Spleen (tissue), 11 donors: Measurements from ENCODE around the gene NMNAT2. TPM values are rescaled to one million over a fixed set of nuclear protein-coding genes. Genes with fewer than 3 reads are reported as not detected.

Experiments used
- DNase-seq: peaks from one replicate; pipeline ENCODE4 v3.0.0-alpha.2; 2020
- H3K27ac ChIP-seq, 8 donors: fragments of 200-600 bp; sonication (generic) in 7 of 8; 1 replicate in 4 of 8; 2 replicates in 4 of 8; pipeline versions ENCODE4 v1.5.0 to v1.8.0; 2016 to 2021; ENCODE audit warnings: inconsistent platforms in 4 of 8, mild to moderate bottlenecking in 4 of 8, moderate library complexity in 1 of 8
- H3K27me3 ChIP-seq, 7 donors: fragments of 200-600 bp; sonication (generic) in 6 of 7; replicated peaks in 1 of 7; 1 replicate in 4 of 7; 2 replicates in 3 of 7; pipeline versions ENCODE4 v1.5.0 to v1.8.0; 2016 to 2021; ENCODE audit warnings: inconsistent platforms in 3 of 7, mild to moderate bottlenecking in 1 of 7
- H3K36me3 ChIP-seq, 6 donors: fragments of 200-600 bp; sonication (generic) in 5 of 6; 1 replicate in 4 of 6; 2 replicates in 2 of 6; pipeline versions ENCODE4 v1.5.0 to v1.8.0; 2016 to 2021; ENCODE audit warnings: inconsistent platforms in 2 of 6
- H3K4me1 ChIP-seq, 6 donors: fragments of 200-600 bp; sonication (generic) in 5 of 6; 1 replicate in 3 of 6; 2 replicates in 3 of 6; pipeline versions ENCODE4 v1.5.0 to v1.8.0; 2016 to 2021; ENCODE audit warnings: inconsistent platforms in 3 of 6
- H3K4me3 ChIP-seq, 8 donors: fragments of 200-600 bp; sonication (generic) in 7 of 8; 1 replicate in 4 of 8; 2 replicates in 4 of 8; pipeline versions ENCODE4 v1.5.0 to v1.8.0; 2016 to 2021; ENCODE audit warnings: inconsistent platforms in 4 of 8, mild to moderate bottlenecking in 4 of 8, moderate library complexity in 2 of 8
- H3K9me3 ChIP-seq, 8 donors: fragments of 200-600 bp; sonication (generic) in 7 of 8; 1 replicate in 4 of 8; 2 replicates in 4 of 8; pipeline versions ENCODE4 v1.5.0 to v1.8.0; 2016 to 2021; ENCODE audit warnings: inconsistent platforms in 4 of 8
- POLR2A ChIP-seq, 3 donors: fragments of 450-650 bp; IDR thresholded peaks; one replicate each; pipeline ENCODE4 v1.5.1; 2017; ENCODE audit warnings: antibody characterized with exemption in 3 of 3, mild to moderate bottlenecking in 1 of 3
- POLR2AphosphoS5 ChIP-seq, 3 donors: sonication (generic); formaldehyde crosslinking; IDR thresholded peaks; one replicate each; pipeline ENCODE4 v1.5.1; 2017; ENCODE audit warnings: antibody characterized with exemption in 3 of 3
- WGBS, 5 donors: extraction: QIAGEN DNeasy Blood & Tissue Kit in 3 of 5; methylation state at CpG; one replicate each; pipeline versions ENCODE4 v1.1.5 to v1.1.7; 2013 to 2018; 5-methylcytosine and 5-hydroxymethylcytosine counted together
- intact Hi-C: fragments of 100-400 bp; cut with DNase I; formaldehyde crosslinking; loops from one replicate; pipeline ENCODE4 v1.15.0; 2023; ENCODE audit warnings: low total_unique reads
- polyA plus RNA-seq, 3 donors: library from polyadenylated mRNA; stranded (reverse); fragments of 200-250 nt; gene quantifications; one replicate each; pipeline ENCODE4 v1.2.1, GENCODE V29; 2013
- total RNA-seq, 7 donors: library from RNA; depleted of rRNA in 3 of 7; stranded (reverse); fragments of >200 nt in 3 of 7; fragmentation: NEBNext Ultra II Directional in 4 of 7; extraction: Animal tissue kit (Norgen Biotek cat#: 25700) in 4 of 7; gene quantifications; one replicate each; pipeline versions ENCODE4 v1.1.0 to v1.2.1, GENCODE V29; 2016 to 2021
- TF ChIP-seq, protein P1 (sequence below), 11 experiments: fragments of 200-600 bp in 7 of 11; fragments of 450-650 bp in 4 of 11; sonication (generic) in 4 of 11; IDR thresholded peaks in 8 of 11; conservative IDR thresholded peaks in 3 of 11; 1 replicate in 7 of 11; 2 replicates in 4 of 11; pipeline versions ENCODE4 v1.4.0 to v1.8.0; 2016 to 2021; ENCODE audit warnings: antibody characterized with exemption in 11 of 11, inconsistent platforms in 4 of 11, mild to moderate bottlenecking in 1 of 11
- donor health status: healthy with polysubstance abuse.
- donor health status: DM: no; HTN: no; CAD: no; lungs with moderate emphysema.
- donor health status: DM: no; HTN: no; CAD: no.
- donor health status: Bipolar disorder and iron deficiency.
- donor health status: healthy.
- donor health status: DM: no; HTN: no; CAD: no.
- donor health status: DM: yes; HTN: yes; CAD: no.

NMNAT2 gene
- total and polyA plus RNA-seq, 10 donors, result 0.05 to 1.7 (median 0.17) TPM

DNA sequence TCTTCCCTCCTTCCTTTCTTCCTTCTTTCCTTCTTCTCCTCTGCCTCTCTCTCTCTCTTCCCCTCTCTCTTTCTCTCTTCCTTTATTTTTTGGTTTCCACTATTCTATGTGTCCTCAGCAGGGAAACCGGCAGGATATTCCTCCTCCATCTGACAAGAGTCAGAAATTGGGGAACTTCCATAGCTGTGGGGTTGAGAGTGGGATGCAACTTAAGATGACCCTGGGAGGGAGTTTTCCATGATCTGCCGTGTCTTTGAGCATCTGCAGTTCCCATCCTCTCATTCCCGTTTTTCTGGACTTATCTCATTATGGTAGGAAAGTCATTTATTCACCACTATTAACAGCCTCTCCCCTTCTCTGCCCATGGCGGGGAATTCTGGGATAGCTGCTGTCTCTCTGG, 98.6 kb downstream of the NMNAT2 start:
- DNase-seq, result no peak
- Histone ChIP-seq H3K36me3 (no peaks in the 10 kb centered on the region), H3K9me3 (no peaks in the 10 kb centered on the region), H3K4me1 (peaks cover 0 to 15% (median 1%) of the 10 kb centered on the region in 6 donors), H3K27me3 (peaks cover 0 to 20% (median 0%) of the 10 kb centered on the region in 7 donors), H3K4me3 (no peak overlapping the region), H3K27ac (peak overlapping the region in 3 of 8 donors; percentile 4 to 19 (median 12))
- intact Hi-C loops, result no loop called here
- 73 to 83% (median 76%) methylated on average over 4 of the region's 4 CpGs for WGBS, 5 donors
- TF ChIP-seq, protein P1, sequence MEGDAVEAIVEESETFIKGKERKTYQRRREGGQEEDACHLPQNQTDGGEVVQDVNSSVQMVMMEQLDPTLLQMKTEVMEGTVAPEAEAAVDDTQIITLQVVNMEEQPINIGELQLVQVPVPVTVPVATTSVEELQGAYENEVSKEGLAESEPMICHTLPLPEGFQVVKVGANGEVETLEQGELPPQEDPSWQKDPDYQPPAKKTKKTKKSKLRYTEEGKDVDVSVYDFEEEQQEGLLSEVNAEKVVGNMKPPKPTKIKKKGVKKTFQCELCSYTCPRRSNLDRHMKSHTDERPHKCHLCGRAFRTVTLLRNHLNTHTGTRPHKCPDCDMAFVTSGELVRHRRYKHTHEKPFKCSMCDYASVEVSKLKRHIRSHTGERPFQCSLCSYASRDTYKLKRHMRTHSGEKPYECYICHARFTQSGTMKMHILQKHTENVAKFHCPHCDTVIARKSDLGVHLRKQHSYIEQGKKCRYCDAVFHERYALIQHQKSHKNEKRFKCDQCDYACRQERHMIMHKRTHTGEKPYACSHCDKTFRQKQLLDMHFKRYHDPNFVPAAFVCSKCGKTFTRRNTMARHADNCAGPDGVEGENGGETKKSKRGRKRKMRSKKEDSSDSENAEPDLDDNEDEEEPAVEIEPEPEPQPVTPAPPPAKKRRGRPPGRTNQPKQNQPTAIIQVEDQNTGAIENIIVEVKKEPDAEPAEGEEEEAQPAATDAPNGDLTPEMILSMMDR (IDR thresholded peaks at IDR 0.05 in 8 of 11, conservative IDR thresholded peaks at IDR 0.05 in 3 of 11), result no peak
- no peak for TF ChIP-seq POLR2A (IDR thresholded peaks at IDR 0.05)
- no peak for TF ChIP-seq POLR2AphosphoS5 (IDR thresholded peaks at IDR 0.05)

DNA sequence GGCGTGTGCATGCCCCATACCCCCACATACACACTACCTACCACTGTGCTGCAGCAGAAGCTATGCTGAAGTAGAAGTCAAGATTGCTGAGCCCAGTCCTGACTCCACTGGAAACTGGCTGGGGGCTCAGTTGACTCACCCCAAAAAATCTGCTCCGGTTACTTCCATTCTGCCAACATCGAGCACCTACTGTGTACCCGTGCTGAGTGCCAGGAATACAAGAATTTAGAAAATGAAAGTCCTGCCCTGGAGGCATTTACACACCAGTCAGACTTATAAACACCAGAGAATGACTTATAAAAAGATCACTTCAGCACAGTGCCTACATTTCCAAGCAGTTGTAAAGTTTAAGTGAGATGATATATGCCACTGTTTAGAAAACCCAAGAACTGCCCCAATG, 99.1 kb downstream of the NMNAT2 start:
- Histone ChIP-seq H3K9me3 (no peaks in the 10 kb centered on the region), H3K36me3 (no peaks in the 10 kb centered on the region), H3K27me3 (peaks cover 0 to 20% (median 0%) of the 10 kb centered on the region in 7 donors), H3K4me3 (no peak overlapping the region), H3K4me1 (peaks cover 0 to 15% (median 1%) of the 10 kb centered on the region in 6 donors), H3K27ac (peak overlapping the region in 3 of 8 donors; percentile 4 to 19 (median 12))
- 80 to 91% (median 87%) methylated on average over 4 of the region's 4 CpGs for WGBS, 5 donors
- no peak for TF ChIP-seq POLR2A (IDR thresholded peaks at IDR 0.05)
- TF ChIP-seq, protein P1 (IDR thresholded peaks at IDR 0.05 in 8 of 11, conservative IDR thresholded peaks at IDR 0.05 in 3 of 11), result no peak
- TF ChIP-seq POLR2AphosphoS5 (IDR thresholded peaks at IDR 0.05), result no peak
- no peak for DNase-seq
- intact Hi-C loops, result no loop called here

DNA sequence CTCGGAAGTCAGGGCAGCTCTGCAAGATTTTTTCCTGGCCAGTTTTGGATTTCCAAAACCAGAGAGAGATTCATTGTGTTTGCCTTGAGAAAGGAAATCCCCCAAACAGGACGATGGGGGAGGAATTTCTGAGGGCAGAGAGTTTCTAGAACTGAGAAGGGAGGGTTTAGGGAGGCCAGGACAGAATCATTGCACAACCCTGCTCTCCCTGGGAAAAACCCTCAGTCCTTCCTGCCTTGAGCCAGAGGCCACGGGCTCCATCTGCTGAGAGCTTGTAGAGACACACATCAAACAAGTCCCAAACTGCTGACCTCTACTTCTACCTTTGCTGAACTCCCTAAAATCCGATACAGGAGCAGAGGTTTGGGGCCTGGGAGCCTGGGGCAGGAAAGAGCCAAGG, 99.7 kb downstream of the NMNAT2 start:
- H3K4me1 ChIP-seq, result peaks cover 0 to 15% (median 1%) of the 10 kb centered on the region in 6 donors
- 26 to 49% (median 40%) methylated on average over 4 of the region's 4 CpGs for WGBS, 5 donors
- H3K36me3 ChIP-seq, result no peaks in the 10 kb centered on the region
- H3K4me3 ChIP-seq, result no peak overlapping the region
- peaks cover 0 to 20% (median 0%) of the 10 kb centered on the region in 7 donors for H3K27me3 ChIP-seq
- TF ChIP-seq POLR2A (IDR thresholded peaks at IDR 0.05), result no peak
- TF ChIP-seq, protein P1 (IDR thresholded peaks at IDR 0.05 in 8 of 11, conservative IDR thresholded peaks at IDR 0.05 in 3 of 11), result peak in 4 of 11 experiments; percentile 8 to 24 (median 24)
- TF ChIP-seq POLR2AphosphoS5 (IDR thresholded peaks at IDR 0.05), result no peak
- DNase-seq, result no peak
- H3K27ac ChIP-seq, result peak overlapping the region in 7 of 8 donors; percentile 22 to 59 (median 51)
- intact Hi-C loops, result no loop called here
- H3K9me3 ChIP-seq, result no peaks in the 10 kb centered on the region

DNA sequence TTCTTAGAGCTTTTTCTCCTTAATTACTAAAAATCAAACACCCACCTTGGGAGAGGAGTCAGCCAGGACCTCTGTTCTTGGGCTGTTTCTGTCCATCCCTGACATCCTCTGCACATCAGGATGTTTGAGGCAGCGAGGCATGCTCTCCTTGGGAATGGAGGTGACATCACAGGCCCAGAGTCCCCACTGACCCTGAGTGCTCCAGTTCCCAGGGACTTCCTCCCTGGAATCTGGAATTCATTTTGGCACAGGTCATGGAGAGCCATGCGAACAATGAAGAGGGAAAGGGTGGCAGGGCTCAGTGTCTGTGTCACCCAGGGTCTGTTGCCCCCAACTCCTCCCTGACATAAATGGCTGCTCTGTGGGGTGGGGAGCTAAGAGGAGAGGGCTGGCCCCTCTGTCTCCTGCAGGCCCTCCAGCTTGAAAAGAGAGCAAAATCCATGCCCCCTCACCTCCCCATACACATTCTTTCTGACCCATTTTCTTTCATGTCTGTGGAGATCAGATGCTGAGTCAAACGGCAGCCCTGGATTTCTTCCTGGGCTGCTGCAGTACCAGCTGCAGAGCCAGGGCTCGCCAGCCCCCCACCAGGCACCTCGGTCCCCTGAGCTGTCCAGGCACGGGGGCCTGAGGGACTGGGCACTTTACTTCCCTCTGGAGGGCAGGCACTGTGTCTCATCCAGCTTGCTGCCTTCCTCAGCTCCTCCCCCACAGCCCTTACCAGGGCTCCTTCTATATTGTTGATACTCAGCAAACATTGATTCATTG, 102.0 kb downstream of the NMNAT2 start:
- peaks cover 0 to 10% (median 0%) of the 10 kb centered on the region in 7 donors for H3K27me3 ChIP-seq
- no peak for DNase-seq
- 60 to 74% (median 70%) methylated on average over 6 of the region's 6 CpGs for WGBS, 5 donors
- intact Hi-C loops, result no loop called here
- no peaks in the 10 kb centered on the region for H3K9me3 ChIP-seq
- TF ChIP-seq POLR2AphosphoS5 (IDR thresholded peaks at IDR 0.05), result no peak
- TF ChIP-seq, protein P1 (IDR thresholded peaks at IDR 0.05 in 8 of 11, conservative IDR thresholded peaks at IDR 0.05 in 3 of 11), result no peak
- no peak for TF ChIP-seq POLR2A (IDR thresholded peaks at IDR 0.05)
- H3K4me3 ChIP-seq, result no peak overlapping the region
- peaks cover 0 to 15% (median 1%) of the 10 kb centered on the region in 6 donors for H3K4me1 ChIP-seq
- H3K27ac ChIP-seq, result peak overlapping the region in 1 of 8 donors; percentile 20
- H3K36me3 ChIP-seq, result no peaks in the 10 kb centered on the region
